Measurements from ENCODE around the gene RASA3.

DNA sequence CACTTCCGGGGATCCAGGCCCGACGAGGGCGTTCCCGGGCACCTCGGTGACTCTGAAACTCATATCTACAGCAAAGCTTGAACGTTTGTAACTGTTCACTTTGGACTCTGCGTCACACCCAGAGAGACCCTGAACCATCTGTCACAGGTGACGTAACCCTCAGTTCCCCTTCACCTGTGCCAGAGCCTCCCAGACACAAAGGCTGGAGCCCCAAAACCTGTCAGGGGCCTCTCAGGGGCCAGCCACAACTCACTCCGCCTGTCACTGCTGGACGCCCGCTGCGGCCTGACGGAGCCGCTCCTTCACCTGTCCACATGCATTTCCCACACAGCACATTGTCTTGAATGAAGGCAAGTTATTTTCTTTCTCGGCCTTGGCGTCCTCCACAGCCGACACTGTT lies 8.0 kb downstream of the RASA3 start:
- TF ChIP-seq CTCF (IDR thresholded peaks at IDR 0.05): no peak
- no peak for TF ChIP-seq POLR2A (IDR thresholded peaks at IDR 0.05)

Data from transverse colon (tissue), 3 donors.